NCI-H2227 (cell line): ENCODE data around the gene HELT.
"Not testable (repeated sequence)": the region's sequence is repeated elsewhere in the genome, so short reads cannot be mapped to it uniquely, and the experiment has no call there.

ENCODE experiments used
- DNase-seq: peaks from one replicate; lab custom pipeline; 2025; ENCODE audit not compliant: unreplicated experiment; lab: John Stamatoyannopoulos, UW

Gene HELT, protein sequence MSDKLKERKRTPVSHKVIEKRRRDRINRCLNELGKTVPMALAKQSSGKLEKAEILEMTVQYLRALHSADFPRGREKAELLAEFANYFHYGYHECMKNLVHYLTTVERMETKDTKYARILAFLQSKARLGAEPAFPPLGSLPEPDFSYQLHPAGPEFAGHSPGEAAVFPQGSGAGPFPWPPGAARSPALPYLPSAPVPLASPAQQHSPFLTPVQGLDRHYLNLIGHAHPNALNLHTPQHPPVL

GRCh38 chr4:185017964-185018772, at the start of gene HELT:
TSS of gene HELT (plus strand) at chr4:185018490. CDS start at chr4:185018929, 439 bp downstream.
- no peak for DNase-seq

DNA sequence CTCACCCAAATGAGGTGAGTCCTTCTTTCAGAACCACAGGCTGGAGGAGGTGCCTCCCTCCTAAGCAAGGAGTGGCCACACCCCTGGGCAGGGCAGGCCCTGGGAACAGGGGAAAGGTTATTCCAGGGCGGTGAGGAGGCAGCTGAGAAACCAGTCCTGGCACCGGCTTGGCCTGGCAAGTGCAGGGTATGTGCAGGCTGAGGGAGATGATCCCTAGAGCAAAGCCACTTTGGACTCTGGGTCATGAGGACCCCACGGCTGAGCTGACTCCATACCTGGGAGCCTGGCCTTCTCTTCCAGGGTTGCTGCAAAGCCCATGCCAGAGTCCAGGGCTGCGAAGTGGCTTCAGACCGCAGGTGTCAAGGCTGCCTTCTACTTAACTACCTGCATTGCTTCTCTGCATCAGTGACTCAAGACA, 49.5 kb upstream of the HELT start:
- no peak for DNase-seq

GRCh38 chr4:184969610-184970009, 48.7 kb upstream of the HELT start:
- no peak for DNase-seq

- no peak for DNase-seq
Measured at GRCh38 chr4:184972991-184973390, 45.3 kb upstream of the HELT start.

- not testable (repeated sequence) for DNase-seq
Measured at GRCh38 chr4:184976348-184976747, 41.9 kb upstream of the HELT start.

- DNase-seq: no peak
Measured at GRCh38 chr4:184977747-184978146, 40.5 kb upstream of the HELT start.

GRCh38 chr4:184978211-184978610, 40.1 kb upstream of the HELT start:
- DNase-seq: no peak

- DNase-seq: no peak
Measured at GRCh38 chr4:184979461-184980124, 38.7 kb upstream of the HELT start.

DNA sequence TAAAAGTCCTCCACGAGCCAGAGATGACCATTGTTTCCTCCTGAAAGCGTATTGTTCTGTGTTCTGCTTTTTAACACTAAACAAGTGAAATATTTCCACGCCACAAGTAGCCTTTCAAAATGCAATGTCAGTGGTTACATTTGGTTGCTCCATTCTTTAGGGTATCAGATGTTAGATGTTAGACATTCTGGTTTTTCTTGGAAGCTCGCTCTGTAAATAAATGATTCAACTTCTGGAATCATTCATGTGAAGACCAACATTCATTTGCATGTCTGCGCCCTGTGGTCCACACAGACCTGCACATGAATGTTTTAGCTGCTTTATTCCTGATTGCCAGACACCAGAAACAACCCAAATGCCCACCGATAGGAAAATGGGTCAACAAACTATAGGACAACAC, 38.0 kb upstream of the HELT start:
- no peak for DNase-seq

GRCh38 chr4:184983672-184984356, 34.5 kb upstream of the HELT start:
- peak; percentile 79 for DNase-seq

DNA sequence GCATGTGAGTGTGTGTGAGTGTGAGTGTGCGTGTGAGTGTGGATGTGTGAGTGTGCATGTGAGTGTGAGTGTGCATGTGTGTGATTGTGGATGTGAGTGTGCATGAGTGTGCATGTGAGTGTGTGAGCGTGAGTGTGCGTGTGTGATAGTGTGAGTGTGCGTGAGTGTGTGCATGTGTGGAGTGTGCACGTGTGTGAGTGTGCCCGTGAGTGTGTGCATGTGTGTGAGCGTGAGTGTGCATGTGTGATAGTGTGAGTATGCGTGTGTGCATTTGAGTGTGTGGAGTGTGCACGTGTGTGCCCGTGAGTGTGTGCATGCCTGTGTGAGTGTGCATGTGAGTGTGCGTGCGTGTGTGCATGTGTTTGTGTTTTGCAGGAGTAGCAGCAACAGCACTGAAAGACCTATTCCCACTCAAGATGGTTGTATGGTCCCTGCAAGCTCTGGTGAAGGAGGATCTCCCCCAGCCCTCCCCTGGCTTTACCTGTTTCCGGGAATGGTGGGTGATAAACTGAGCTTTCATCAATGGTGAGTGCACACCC, 30.7 kb upstream of the HELT start:
- DNase-seq: no peak

- no peak for DNase-seq
Measured at GRCh38 chr4:184988611-184989010, 29.7 kb upstream of the HELT start.

DNA sequence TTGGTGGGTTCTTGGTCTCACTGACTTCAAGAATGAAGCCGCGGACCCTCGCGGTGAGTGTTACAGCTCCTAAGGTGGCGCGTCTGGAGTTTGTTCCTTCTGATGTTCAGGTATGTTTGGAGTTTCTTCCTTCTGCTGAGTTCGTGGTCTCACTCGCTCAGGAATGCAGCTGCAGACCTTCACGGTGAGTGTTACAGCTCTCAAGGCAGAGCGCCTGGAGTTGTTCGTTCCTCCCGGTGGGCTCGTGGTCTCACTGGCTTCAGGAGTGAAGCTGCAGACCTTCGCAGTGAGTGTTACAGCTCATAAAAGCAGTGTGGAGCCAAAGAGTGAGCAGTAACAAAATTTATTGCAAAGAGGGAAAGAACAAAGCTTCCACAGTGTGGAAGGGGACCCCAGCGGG, 29.0 kb upstream of the HELT start:
- not testable (repeated sequence) for DNase-seq

DNA sequence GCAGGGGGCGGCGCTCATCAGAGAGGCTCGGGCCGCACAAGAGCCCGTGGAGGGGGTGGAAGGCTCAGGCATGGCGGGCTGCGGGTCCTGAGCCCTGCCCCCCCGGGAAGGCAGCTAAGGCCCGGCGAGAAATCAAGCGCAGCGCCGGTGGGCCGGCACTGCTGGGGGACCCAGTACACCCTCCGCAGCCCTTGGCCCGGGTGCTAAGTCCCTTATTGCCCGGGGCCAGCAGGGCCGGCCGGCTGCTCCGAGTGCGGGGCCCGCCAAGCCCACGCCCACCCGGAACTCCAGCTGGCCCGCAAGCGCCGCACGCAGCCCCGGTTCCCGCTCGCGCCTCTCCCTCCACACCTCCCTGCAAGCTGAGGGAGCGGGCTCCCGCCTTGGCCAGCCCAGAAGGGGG, 28.2 kb upstream of the HELT start:
- DNase-seq: not testable (repeated sequence)

GRCh38 chr4:184991860-184992259, 26.4 kb upstream of the HELT start:
- no peak for DNase-seq

DNA sequence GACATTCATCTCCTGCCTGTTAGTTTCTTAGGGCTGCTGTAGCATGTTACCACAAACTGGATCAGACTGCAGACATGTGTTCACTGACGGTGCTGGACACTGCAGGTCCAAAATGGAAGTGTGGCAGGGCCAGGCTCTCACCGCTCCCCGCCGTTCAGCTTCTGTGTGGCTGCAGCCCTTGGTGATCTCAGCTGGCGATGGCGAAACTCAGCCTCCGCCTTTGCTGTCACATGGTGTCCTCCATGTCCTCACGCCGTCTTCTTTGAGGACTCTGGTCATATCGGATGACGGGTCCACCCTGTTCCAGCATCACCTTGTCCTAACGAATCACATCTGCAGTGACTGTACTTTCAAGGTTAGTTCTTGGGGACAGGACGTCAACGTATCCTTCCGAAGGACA, 25.9 kb upstream of the HELT start:
- no peak for DNase-seq

DNA sequence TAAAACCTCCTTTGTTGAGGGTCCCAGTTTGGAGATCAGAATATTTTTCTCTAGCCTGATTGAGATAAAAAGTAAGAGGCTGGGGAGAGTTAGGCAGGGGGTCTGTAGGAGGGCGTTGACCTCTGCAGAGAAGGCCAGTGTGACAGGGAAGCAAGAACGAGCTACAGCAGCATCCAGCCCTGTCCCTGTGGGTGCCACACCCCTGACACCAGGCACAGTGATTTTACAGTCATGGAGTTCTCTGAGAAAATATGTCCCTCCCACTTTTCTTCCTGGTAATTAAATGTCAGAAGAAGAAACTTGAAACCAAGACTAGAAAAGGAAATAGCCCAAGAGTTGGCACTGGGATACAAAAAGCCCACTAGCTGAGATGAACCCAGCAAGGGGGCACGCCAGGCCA, 25.0 kb upstream of the HELT start:
- no peak for DNase-seq

GRCh38 chr4:184994010-184994622, 24.2 kb upstream of the HELT start:
- no peak for DNase-seq

- DNase-seq: no peak
Measured at GRCh38 chr4:184994623-184995010, 23.7 kb upstream of the HELT start.

DNA sequence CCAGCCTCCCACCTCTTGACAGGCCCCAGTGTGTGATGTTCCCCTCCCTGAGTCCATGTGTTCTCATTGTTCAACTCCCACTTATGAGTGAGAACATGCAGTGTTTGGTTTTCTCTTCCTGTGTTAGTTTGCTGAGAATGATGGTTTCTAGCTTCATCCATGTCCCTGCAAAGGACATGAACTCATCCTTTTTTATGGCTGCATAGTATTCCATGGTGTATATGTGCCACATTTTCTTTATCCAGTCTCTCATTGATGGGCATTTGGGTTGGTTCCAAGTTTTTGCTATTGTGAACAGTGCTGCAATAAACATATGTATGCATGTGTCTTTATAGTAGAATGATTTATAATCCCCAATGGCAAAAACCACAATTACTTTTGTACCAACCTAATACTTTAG, 20.6 kb upstream of the HELT start:
- DNase-seq: not testable (repeated sequence)

DNA sequence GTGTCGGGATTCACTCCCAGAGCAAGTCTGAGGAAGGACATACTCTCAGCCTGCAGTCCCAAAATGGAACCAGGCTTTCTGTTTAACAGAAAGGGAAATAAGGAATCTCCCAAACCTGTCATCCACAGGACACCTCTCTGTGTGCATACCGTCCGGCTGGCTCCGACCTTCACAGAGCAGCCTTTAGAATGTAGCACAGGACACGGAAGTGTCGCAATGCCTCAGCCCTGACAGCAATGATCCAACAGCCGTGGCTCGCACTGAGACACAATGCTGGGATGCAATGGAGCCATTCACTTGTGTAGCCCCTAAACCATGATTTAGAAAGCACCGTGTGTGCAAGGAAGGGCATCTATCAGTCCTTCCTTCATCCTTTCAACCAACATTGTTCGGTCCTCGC, 15.5 kb upstream of the HELT start:
- no peak for DNase-seq
